Measurements from ENCODE around the gene NTN1. TPM values are rescaled to one million over a fixed set of nuclear protein-coding genes. Genes with fewer than 3 reads are reported as not detected.

The NTN1 gene
- total and polyA plus RNA-seq, 2 of the 13 experiments (the other 11 are each of a cell fraction or from before 2014, with no cell fraction given) = 0.04 to 0.05 TPM

- Histone ChIP-seq H2AFZ (ENCODE audit: low read length) (no peak overlapping the region), H4K20me1 (ENCODE audit: insufficient read depth, low read length) (no peaks in the 10 kb centered on the region), H3K9ac (ENCODE audit: insufficient read depth, low read depth, low read length) (no peak overlapping the region), H3K4me1 (ENCODE audit: insufficient read depth, low read length) (no peaks in the 10 kb centered on the region), H3K27ac (ENCODE audit: extremely low read length, insufficient read depth, low read length) (no peak overlapping the region), H3K4me2 (ENCODE audit: low read depth, low read length) (no peak overlapping the region), H3K36me3 (replicated peaks in 1 of 2; ENCODE audit: control insufficient read depth in 1 of 2, insufficient read depth in 2 of 2, low read length in 2 of 2) (no peaks in the 10 kb centered on the region), H3K4me3 (replicated peaks in 1 of 3; ENCODE audit: insufficient read depth in 1 of 3, low read depth in 2 of 3, low read length in 3 of 3) (no peak overlapping the region), H3K79me2 (ENCODE audit: insufficient read depth, low read length) (no peaks in the 10 kb centered on the region), H3K27me3 (ENCODE audit: control insufficient read depth in 1 of 2, insufficient read depth in 2 of 2, low read length in 2 of 2) (peaks cover 3 to 31% of the 10 kb centered on the region in 2 experiments; a peak in 3 of 5 replicates), H3K9me3 (ENCODE audit: low read length) (no peaks in the 10 kb centered on the region)
- ATAC-seq (no peak), DNase-seq (ENCODE audit: low spot score) (no peak), FAIRE-seq (no peak)
- BruUV-seq (replicated peaks) = no TSS peak
- in situ Hi-C loops (cut with HindIII; ENCODE audit: extremely low pct_ligation_motif_present, low pct_unique_long_range_greater_than_20kb) = no loop called here
- WGBS (ENCODE audit: low lambda C conversion rate) = 69% methylated on average over 1 of the region's 9 CpGs
- POLR2A ChIA-PET = no interaction called here
- TF ChIP-seq ZNF772 (CRISPR knock-in tag; IDR thresholded peaks at IDR 0.05) (no peak), RFXANK (CRISPR knock-in tag; IDR thresholded peaks at IDR 0.05) (no peak), SMYD3 (CRISPR knock-in tag; IDR thresholded peaks at IDR 0.05) (no peak), ZNF343 (CRISPR knock-in tag; IDR thresholded peaks at IDR 0.05) (no peak), ZBTB33 (CRISPR knock-in tag; IDR thresholded peaks at IDR 0.05) (no peak)
- intact Hi-C loops (cut with micrococcal nuclease; ENCODE audit: unreplicated experiment) = no loop called here
- CTCF ChIA-PET (ENCODE audit: low intra/inter-chr PET ratio, low total read pairs) = no interaction called here
Measured at GRCh38 chr17:9090641-9091096, 69.4 kb downstream of the NTN1 start.

GRCh38 chr17:9094193-9094592 is 72.9 kb downstream of the NTN1 start:
- H3K4me3 ChIP-seq (replicated peaks in 1 of 3; ENCODE audit: insufficient read depth in 1 of 3, low read depth in 2 of 3, low read length in 3 of 3) = no peak overlapping the region
- 2% methylated on average over 1 of the region's 1 CpG for WGBS (ENCODE audit: low lambda C conversion rate)
- no peaks in the 10 kb centered on the region for H3K4me1 ChIP-seq (ENCODE audit: insufficient read depth, low read length)
- intact Hi-C loops (cut with micrococcal nuclease; ENCODE audit: unreplicated experiment) (no loop called here), in situ Hi-C loops (cut with HindIII; ENCODE audit: extremely low pct_ligation_motif_present, low pct_unique_long_range_greater_than_20kb) (no loop called here)
- FAIRE-seq (no peak), DNase-seq (ENCODE audit: low spot score) (no peak), ATAC-seq (no peak)
- TF ChIP-seq RNF2 (conservative IDR thresholded peaks at IDR 0.05; ENCODE audit: low read depth) (no peak), PBX2 (CRISPR knock-in tag; IDR thresholded peaks at IDR 0.05) (no peak), ZNF616 (CRISPR knock-in tag; IDR thresholded peaks at IDR 0.05; ENCODE audit: low read depth) (no peak), ZNF235 (CRISPR knock-in tag; IDR thresholded peaks at IDR 0.05; ENCODE audit: borderline replicate concordance) (no peak), ZNF703 (CRISPR knock-in tag; IDR thresholded peaks at IDR 0.05; ENCODE audit: borderline replicate concordance) (no peak), KLF13 (CRISPR knock-in tag; IDR thresholded peaks at IDR 0.05) (no peak), ZNF614 (CRISPR knock-in tag; IDR thresholded peaks at IDR 0.05; ENCODE audit: borderline replicate concordance) (no peak), GPN1 (CRISPR knock-in tag; IDR thresholded peaks at IDR 0.05; ENCODE audit: borderline replicate concordance) (no peak), ONECUT2 (CRISPR knock-in tag; IDR thresholded peaks at IDR 0.05) (no peak), BHLHE40 (IDR thresholded peaks at IDR 0.05; ENCODE audit: low read length) (no peak)
- no peaks in the 10 kb centered on the region for H3K36me3 ChIP-seq (replicated peaks in 1 of 2; ENCODE audit: control insufficient read depth in 1 of 2, insufficient read depth in 2 of 2, low read length in 2 of 2)
- no peak overlapping the region for H3K4me2 ChIP-seq (ENCODE audit: low read depth, low read length)
- peaks cover 2 to 18% of the 10 kb centered on the region in 2 experiments; a peak in 2 of 5 replicates for H3K27me3 ChIP-seq (ENCODE audit: control insufficient read depth in 1 of 2, insufficient read depth in 2 of 2, low read length in 2 of 2)
- no peak overlapping the region for H3K9ac ChIP-seq (ENCODE audit: insufficient read depth, low read depth, low read length)
- H3K9me3 ChIP-seq (ENCODE audit: low read length) = no peaks in the 10 kb centered on the region; the same call in 1 of the 2 replicates
- BruUV-seq (replicated peaks) = no TSS peak
- no peak overlapping the region for H2AFZ ChIP-seq (ENCODE audit: low read length)
- POLR2A ChIA-PET = no interaction called here
- CTCF ChIA-PET (ENCODE audit: low intra/inter-chr PET ratio, low total read pairs) = no interaction called here
- H3K27ac ChIP-seq (ENCODE audit: extremely low read length, insufficient read depth, low read length) = no peak overlapping the region
- H4K20me1 ChIP-seq (ENCODE audit: insufficient read depth, low read length) = no peaks in the 10 kb centered on the region
- H3K79me2 ChIP-seq (ENCODE audit: insufficient read depth, low read length) = no peaks in the 10 kb centered on the region

Data from HepG2 (cell line).